K562 (cell line): ENCODE results near the gene ZSWIM1. TPM values are rescaled to one million over a fixed set of nuclear protein-coding genes. Genes with fewer than 3 reads are reported as not detected.

Source experiments
- CHD1 ChIP-seq: fragments of 200-600 bp; sonication (generic); IDR thresholded peaks from one replicate; pipeline ENCODE4 v1.6.1; 2012; ENCODE audit warnings: mild to moderate bottlenecking, moderate library complexity, low read length, inconsistent platforms
- KHSRP ChIP-seq: fragments of 450-650 bp; IDR thresholded peaks from 2 replicates; pipeline ENCODE4 v1.6.1; 2017
- SRSF3 ChIP-seq: fragments of 200-400 bp; formaldehyde crosslinking; IDR thresholded peaks from 2 replicates; pipeline ENCODE4 v1.6.1; 2016; ENCODE audit warnings: mild to moderate bottlenecking, low read length, moderate library complexity; ENCODE audit not compliant: insufficient read depth
- polyA plus RNA-seq, 8 experiments: library from polyadenylated mRNA; depleted of rRNA in 4 of 8; stranded (reverse) in 5 of 8; unstranded in 3 of 8; fragments of >200 nt; fragmentation: Nextera tagmentation in 2 of 8; fragmentation: Illumina TruSeq in 1 of 8; extraction: Ambion mirVana in 2 of 8; extraction: Trizol in 1 of 8; gene quantifications; 2 replicates each; pipeline versions ENCODE4 v1.2.1 to v1.2.3, GENCODE V29; 2011 to 2014; ENCODE audit warnings: inconsistent platforms in 1 of 8, missing spikeins in 1 of 8
- total RNA-seq, 7 experiments: library from RNA; depleted of rRNA in 6 of 7; stranded (reverse); fragments of >200 nt in 6 of 7; fragmentation: Illumina TruSeq in 2 of 7; extraction: Trizol in 2 of 7; gene quantifications; 2 replicates each; pipeline versions ENCODE4 v1.2.1 to v1.2.3, GENCODE V29; 2011 to 2021; ENCODE audit warnings: low replicate concordance in 1 of 7
- TF ChIP-seq, protein P1 (sequence below): sonication (generic); formaldehyde crosslinking; IDR thresholded peaks from 2 replicates; pipeline ENCODE4 v1.8.0; 2022; ENCODE audit warnings: mild to moderate bottlenecking, missing genetic modification reagents

Gene ZSWIM1
- total and polyA plus RNA-seq, 9 of the 15 experiments (the other 6 are each of a cell fraction or from before 2014, with no cell fraction given), result 2.5 to 15.6 (median 9.5) TPM

DNA sequence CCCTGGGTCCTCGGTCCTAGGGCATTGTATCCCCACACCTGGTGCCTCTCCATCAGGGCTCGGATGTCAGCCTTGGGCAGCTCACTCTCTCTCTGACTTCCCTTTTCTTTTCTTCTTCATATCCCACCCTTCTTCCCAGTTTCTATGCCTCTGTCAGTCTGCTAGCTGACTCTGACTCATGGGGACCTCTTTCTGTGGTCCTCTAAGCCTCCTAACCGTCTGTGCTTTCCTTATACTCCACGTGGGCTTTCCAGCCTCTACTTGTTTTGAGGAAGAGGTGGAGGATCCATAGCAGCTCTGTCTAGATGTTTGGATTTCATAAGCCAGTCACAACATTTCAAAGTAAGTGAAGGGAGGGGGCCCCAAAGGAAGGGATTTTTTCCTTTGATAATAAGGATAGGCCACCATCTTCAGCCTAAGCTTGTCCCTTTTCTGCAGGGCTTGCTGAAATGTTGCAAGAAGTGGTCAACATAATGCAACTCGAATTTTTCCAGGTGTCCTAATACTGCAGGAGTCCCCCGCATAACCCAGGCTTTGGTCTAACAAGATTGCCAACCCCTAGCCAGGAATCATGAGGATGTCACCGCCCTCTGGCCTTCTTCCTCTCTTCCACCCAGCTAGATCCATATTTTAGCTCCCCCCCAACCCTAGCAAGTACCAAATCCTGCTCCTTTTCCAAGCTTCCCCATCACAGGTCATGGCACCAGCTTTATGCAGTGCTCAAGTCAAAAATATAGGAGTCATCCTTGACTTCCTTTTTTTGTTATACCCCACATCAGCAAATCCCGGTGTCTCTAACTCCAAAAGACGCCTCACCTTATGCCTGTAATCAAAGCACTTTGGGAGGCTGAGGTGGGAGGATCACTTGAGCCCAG lies 39.7 kb downstream of the ZSWIM1 start (continued):
- TF ChIP-seq, protein P1, sequence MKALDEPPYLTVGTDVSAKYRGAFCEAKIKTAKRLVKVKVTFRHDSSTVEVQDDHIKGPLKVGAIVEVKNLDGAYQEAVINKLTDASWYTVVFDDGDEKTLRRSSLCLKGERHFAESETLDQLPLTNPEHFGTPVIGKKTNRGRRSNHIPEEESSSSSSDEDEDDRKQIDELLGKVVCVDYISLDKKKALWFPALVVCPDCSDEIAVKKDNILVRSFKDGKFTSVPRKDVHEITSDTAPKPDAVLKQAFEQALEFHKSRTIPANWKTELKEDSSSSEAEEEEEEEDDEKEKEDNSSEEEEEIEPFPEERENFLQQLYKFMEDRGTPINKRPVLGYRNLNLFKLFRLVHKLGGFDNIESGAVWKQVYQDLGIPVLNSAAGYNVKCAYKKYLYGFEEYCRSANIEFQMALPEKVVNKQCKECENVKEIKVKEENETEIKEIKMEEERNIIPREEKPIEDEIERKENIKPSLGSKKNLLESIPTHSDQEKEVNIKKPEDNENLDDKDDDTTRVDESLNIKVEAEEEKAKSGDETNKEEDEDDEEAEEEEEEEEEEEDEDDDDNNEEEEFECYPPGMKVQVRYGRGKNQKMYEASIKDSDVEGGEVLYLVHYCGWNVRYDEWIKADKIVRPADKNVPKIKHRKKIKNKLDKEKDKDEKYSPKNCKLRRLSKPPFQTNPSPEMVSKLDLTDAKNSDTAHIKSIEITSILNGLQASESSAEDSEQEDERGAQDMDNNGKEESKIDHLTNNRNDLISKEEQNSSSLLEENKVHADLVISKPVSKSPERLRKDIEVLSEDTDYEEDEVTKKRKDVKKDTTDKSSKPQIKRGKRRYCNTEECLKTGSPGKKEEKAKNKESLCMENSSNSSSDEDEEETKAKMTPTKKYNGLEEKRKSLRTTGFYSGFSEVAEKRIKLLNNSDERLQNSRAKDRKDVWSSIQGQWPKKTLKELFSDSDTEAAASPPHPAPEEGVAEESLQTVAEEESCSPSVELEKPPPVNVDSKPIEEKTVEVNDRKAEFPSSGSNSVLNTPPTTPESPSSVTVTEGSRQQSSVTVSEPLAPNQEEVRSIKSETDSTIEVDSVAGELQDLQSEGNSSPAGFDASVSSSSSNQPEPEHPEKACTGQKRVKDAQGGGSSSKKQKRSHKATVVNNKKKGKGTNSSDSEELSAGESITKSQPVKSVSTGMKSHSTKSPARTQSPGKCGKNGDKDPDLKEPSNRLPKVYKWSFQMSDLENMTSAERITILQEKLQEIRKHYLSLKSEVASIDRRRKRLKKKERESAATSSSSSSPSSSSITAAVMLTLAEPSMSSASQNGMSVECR (CRISPR knock-in tag), result no peak
- TF ChIP-seq KHSRP (no peak), SRSF3 (no peak), CHD1 (no peak)
